Right lobe of liver (tissue), 6 donors: ENCODE results near the gene KTN1. TPM values are rescaled to one million over a fixed set of nuclear protein-coding genes. Genes with fewer than 3 reads are reported as not detected.

ENCODE experiments used
- ATAC-seq, 4 donors: fragments of 200-7000 bp; cut with Tn5 transposase; one replicate each; pipeline ENCODE4 v1.9.1; 2020; ENCODE audit warnings: mild to moderate bottlenecking in 4 of 4, moderate library complexity in 4 of 4
- DNase-seq, 3 donors: peaks; one replicate each; pipeline ENCODE4 v3.0.0-alpha.2; 2020
- H3K27ac ChIP-seq, 3 donors: fragments of 200-600 bp; one replicate each; pipeline ENCODE4 v1.8.0; 2022
- H3K27me3 ChIP-seq, 2 donors: fragments of 200-600 bp; one replicate each; pipeline ENCODE4 v1.8.0; 2022
- H3K36me3 ChIP-seq, 4 donors: fragments of 200-600 bp; sonication (generic) in 1 of 4; one replicate each; pipeline versions ENCODE4 v1.5.1 to v1.8.0; 2017 to 2022; ENCODE audit warnings: control low read depth in 1 of 4
- H3K4me1 ChIP-seq, 4 donors: fragments of 200-600 bp; sonication (generic) in 1 of 4; one replicate each; pipeline versions ENCODE4 v1.5.1 to v1.8.0; 2017 to 2022; ENCODE audit warnings: control low read depth in 1 of 4
- H3K4me3 ChIP-seq, 3 donors: fragments of 200-600 bp; one replicate each; pipeline ENCODE4 v1.8.0; 2022
- H3K9me3 ChIP-seq, 4 donors: fragments of 200-600 bp; sonication (generic) in 1 of 4; one replicate each; pipeline versions ENCODE4 v1.5.1 to v1.8.0; 2017 to 2022; ENCODE audit warnings: control low read depth in 1 of 4
- CTCF ChIP-seq, 4 donors: fragments of 200-600 bp in 3 of 4; fragments of 450-650 bp in 1 of 4; IDR thresholded peaks; one replicate each; pipeline versions ENCODE4 v1.5.1 to v1.8.0; 2016 to 2022; ENCODE audit warnings: antibody characterized with exemption in 4 of 4, mild to moderate bottlenecking in 2 of 4
- POLR2A ChIP-seq: fragments of 450-650 bp; IDR thresholded peaks from one replicate; pipeline ENCODE4 v1.6.1; 2017; ENCODE audit warnings: antibody characterized with exemption, mild to moderate bottlenecking
- WGBS: methylation state at CpG from one replicate; pipeline ENCODE4 v1.1.6; 2018; ENCODE audit warnings: low coverage, low lambda C conversion rate; ENCODE audit not compliant: insufficient coverage; ENCODE audit errors: missing lambda C conversion rate; 5-methylcytosine and 5-hydroxymethylcytosine counted together
- intact Hi-C, 2 donors: fragments of 100-400 bp; cut with DNase I; formaldehyde crosslinking; loops; one replicate each; pipeline versions ENCODE4 v1.11.2 to v1.14.1; 2022
- total RNA-seq, 6 experiments: library from RNA; depleted of rRNA in 2 of 6; stranded (reverse); fragments of >200 nt in 2 of 6; fragmentation: NEBNext Ultra II Directional in 3 of 6; extraction: Animal tissue kit (Norgen Biotek cat#: 25700) in 3 of 6; gene quantifications; one replicate each; pipeline versions ENCODE4 v1.1.0 to v1.2.4, GENCODE V29; 2016 to 2023
- donor health status: DM: no; HTN: yes; CAD: no.
- donor health status: DM: no; HTN: no; CAD: no.
- donor health status: DM: no; HTN: no; CAD: no.
- donor health status: DM: no; HTN: yes; CAD: no.
- donor health status: DM: no; HTN: yes; CAD: no.

KTN1 gene
- total RNA-seq, 6 experiments from 2014 or later, result 55.8 to 90.8 (median 64.1) TPM

- H3K36me3 ChIP-seq, result no peaks in the 10 kb centered on the region
- no peaks in the 10 kb centered on the region for H3K27me3 ChIP-seq
- no peak overlapping the region for H3K27ac ChIP-seq
- WGBS, result 23% methylated on average over 6 of the region's 6 CpGs
- no peaks in the 10 kb centered on the region for H3K9me3 ChIP-seq
- ATAC-seq, result peak; percentile 54 to 82 (median 56)
- peaks cover 0 to 2% (median 0%) of the 10 kb centered on the region in 4 donors for H3K4me1 ChIP-seq
- intact Hi-C loops, result loop anchor here in 1 of 2 donors (10.0 kb wide), 1 partner anchor 767 kb away; no protein-coding TSS in a partner anchor
- H3K4me3 ChIP-seq, result no peak overlapping the region
- TF ChIP-seq CTCF (IDR thresholded peaks at IDR 0.05), result peak; percentile 55 to 71 (median 64)
- no peak for TF ChIP-seq POLR2A
- DNase-seq, result no peak
Measured at GRCh38 chr14:55707365-55707804, 127.4 kb downstream of the KTN1 start.

- H3K27ac ChIP-seq, result no peak overlapping the region
- TF ChIP-seq POLR2A (no peak), CTCF (IDR thresholded peaks at IDR 0.05) (no peak)
- no peaks in the 10 kb centered on the region for H3K36me3 ChIP-seq
- no peak overlapping the region for H3K4me3 ChIP-seq
- peaks cover 0 to 10% (median 0%) of the 10 kb centered on the region in 4 donors for H3K4me1 ChIP-seq
- intact Hi-C loops, result no loop called here
- DNase-seq (no peak), ATAC-seq (no peak)
- no peaks in the 10 kb centered on the region for H3K27me3 ChIP-seq
- H3K9me3 ChIP-seq, result no peaks in the 10 kb centered on the region
- 73% methylated on average over 2 of the region's 2 CpGs for WGBS
Measured at GRCh38 chr14:55710506-55711041, 130.6 kb downstream of the KTN1 start.

- Histone ChIP-seq H3K27me3 (no peaks in the 10 kb centered on the region), H3K27ac (no peak overlapping the region), H3K4me3 (no peak overlapping the region), H3K36me3 (no peaks in the 10 kb centered on the region), H3K4me1 (peaks cover 0 to 10% (median 0%) of the 10 kb centered on the region in 4 donors), H3K9me3 (no peaks in the 10 kb centered on the region)
- no peak for ATAC-seq
- DNase-seq, result no peak
- 35% methylated on average over 2 of the region's 3 CpGs for WGBS
- intact Hi-C loops, result no loop called here
- no peak for TF ChIP-seq CTCF (IDR thresholded peaks at IDR 0.05)
- no peak for TF ChIP-seq POLR2A
Measured at GRCh38 chr14:55711175-55711811, 131.3 kb downstream of the KTN1 start.

- Histone ChIP-seq H3K9me3 (no peaks in the 10 kb centered on the region), H3K4me1 (peaks cover 0 to 10% (median 0%) of the 10 kb centered on the region in 4 donors), H3K36me3 (no peaks in the 10 kb centered on the region), H3K27ac (no peak overlapping the region), H3K4me3 (no peak overlapping the region), H3K27me3 (no peaks in the 10 kb centered on the region)
- TF ChIP-seq POLR2A, result no peak
- no peak for TF ChIP-seq CTCF (IDR thresholded peaks at IDR 0.05)
- DNase-seq (peak; percentile 70 to 88 (median 88)), ATAC-seq (peak; percentile 93 to 98 (median 97))
- 53% methylated on average over 5 of the region's 5 CpGs for WGBS
- intact Hi-C loops, result no loop called here
Measured at GRCh38 chr14:55712491-55712890, 132.5 kb downstream of the KTN1 start.
